Activated CD4-positive, alpha-beta T cell treated with anti-CD3 and anti-CD28 coated beads for 24 hours (primary cell): Measurements from ENCODE around the gene GRM5.
"Not testable (repeated sequence)": the region's sequence is repeated elsewhere in the genome, so short reads cannot be mapped to it uniquely, and the experiment has no call there.

ENCODE experiments used
- DNase-seq, 2 donors: peaks; one replicate each; pipeline ENCODE4 v3.0.0-alpha.2; 2020; ENCODE audit warnings: low read depth in 2 of 2

Gene GRM5

GRCh38 chr11:88975441-88975840 lies 90.3 kb downstream of the GRM5 start:
- not testable (repeated sequence) for DNase-seq

- DNase-seq, result no peak
These were observed 93.6 kb downstream of the GRM5 start for GRCh38 chr11:88972210-88972609.

GRCh38 chr11:88961621-88962020 lies 104.2 kb downstream of the GRM5 start:
- DNase-seq, result not testable (repeated sequence)

- not testable (repeated sequence) for DNase-seq
These were observed 105.9 kb downstream of the GRM5 start for GRCh38 chr11:88959857-88960256.

GRCh38 chr11:88950975-88951374 lies 114.8 kb downstream of the GRM5 start:
- DNase-seq, result no peak

- not testable (repeated sequence) for DNase-seq
These were observed 116.9 kb downstream of the GRM5 start for GRCh38 chr11:88948908-88949307.

- DNase-seq, result not testable (repeated sequence)
These were observed 117.8 kb downstream of the GRM5 start for GRCh38 chr11:88947843-88948572.

GRCh38 chr11:88929665-88930064 lies 136.1 kb downstream of the GRM5 start:
- DNase-seq, result not testable (repeated sequence)

- DNase-seq, result not testable (repeated sequence)
These were observed 148.7 kb downstream of the GRM5 start for GRCh38 chr11:88917065-88917464.

- no peak for DNase-seq
These were observed 156.3 kb downstream of the GRM5 start for GRCh38 chr11:88909500-88909899.

- not testable (repeated sequence) for DNase-seq
These were observed 164.3 kb downstream of the GRM5 start for GRCh38 chr11:88901436-88901835.

GRCh38 chr11:88888855-88889254 lies 176.9 kb downstream of the GRM5 start:
- DNase-seq, result not testable (repeated sequence)

GRCh38 chr11:88886796-88887195 lies 179.0 kb downstream of the GRM5 start:
- peak in 1 of 2 donors; percentile 3 for DNase-seq

GRCh38 chr11:88882800-88883199 lies 183.0 kb downstream of the GRM5 start:
- not testable (repeated sequence) for DNase-seq

GRCh38 chr11:88861618-88862017 lies 204.2 kb downstream of the GRM5 start:
- DNase-seq, result no peak

GRCh38 chr11:88860431-88860830 lies 205.4 kb downstream of the GRM5 start:
- DNase-seq, result not testable (repeated sequence)

GRCh38 chr11:88853963-88854362 lies 211.8 kb downstream of the GRM5 start:
- not testable (repeated sequence) for DNase-seq

GRCh38 chr11:88851547-88851946 lies 214.2 kb downstream of the GRM5 start:
- DNase-seq, result not testable (repeated sequence)

GRCh38 chr11:88849773-88850172 lies 216.0 kb downstream of the GRM5 start:
- not testable (repeated sequence) for DNase-seq

GRCh38 chr11:88849368-88849767 lies 216.4 kb downstream of the GRM5 start:
- DNase-seq, result no peak

GRCh38 chr11:88846266-88846665 lies 219.5 kb downstream of the GRM5 start:
- DNase-seq, result not testable (repeated sequence)

- DNase-seq, result not testable (repeated sequence)
These were observed 220.8 kb downstream of the GRM5 start for GRCh38 chr11:88844941-88845340.

GRCh38 chr11:88843766-88844426 lies 221.9 kb downstream of the GRM5 start:
- DNase-seq, result not testable (repeated sequence)
